Body of pancreas (tissue), 4 donors: Measurements from ENCODE around the gene NT5C. TPM values are rescaled to one million over a fixed set of nuclear protein-coding genes. Genes with fewer than 3 reads are reported as not detected.

Experiments used
- ATAC-seq: fragments of 150-250 bp; one replicate; pipeline ENCODE4 v1.9.1; 2016
- DNase-seq, 4 donors: peaks; one replicate each; pipeline ENCODE4 v3.0.0-alpha.2; 2019
- H3K27ac ChIP-seq, 4 donors: fragments of 200-600 bp; sonication (generic); 1 replicate in 3 of 4; 2 replicates in 1 of 4; pipeline versions ENCODE4 v1.5.1 to v1.6.1; 2016 to 2019; ENCODE audit warnings: mild to moderate bottlenecking in 1 of 4, mixed read lengths in 1 of 4, moderate library complexity in 1 of 4
- H3K27me3 ChIP-seq, 2 donors: fragments of 200-600 bp; sonication (generic); one replicate each; pipeline ENCODE4 v1.6.0; 2016; ENCODE audit warnings: mild to moderate bottlenecking in 1 of 2
- H3K36me3 ChIP-seq, 2 donors: fragments of 200-600 bp; sonication (generic); replicated peaks in 1 of 2; 2 replicates each; pipeline ENCODE4 v1.5.1; 2016; ENCODE audit warnings: low read depth in 2 of 2; ENCODE audit not compliant: insufficient read depth in 1 of 2
- H3K4me1 ChIP-seq: fragments of 200-600 bp; sonication (generic); one replicate; pipeline ENCODE4 v1.6.0; 2016
- H3K4me3 ChIP-seq, 2 donors: fragments of 200-600 bp; sonication (generic); 1 replicate in 1 of 2; 2 replicates in 1 of 2; pipeline ENCODE4 v1.5.1; 2016 to 2019
- H3K9me3 ChIP-seq, 3 donors: fragments of 200-600 bp; sonication (generic); 1 replicate in 2 of 3; 2 replicates in 1 of 3; pipeline ENCODE4 v1.5.1; 2016
- CTCF ChIP-seq, 7 experiments: fragments of 450-650 bp in 4 of 7; fragments of 200-600 bp in 3 of 7; sonication (generic) in 3 of 7; IDR thresholded peaks; one replicate each; pipeline ENCODE4 v1.5.1; 2016 to 2019; ENCODE audit warnings: antibody characterized with exemption in 7 of 7
- POLR2A ChIP-seq, 3 donors: fragments of 450-650 bp; IDR thresholded peaks; one replicate each; pipeline ENCODE4 v1.6.1; 2016; ENCODE audit warnings: antibody characterized with exemption in 3 of 3, mild to moderate bottlenecking in 2 of 3
- WGBS, 2 donors: methylation state at CpG; one replicate each; pipeline ENCODE4 v1.1.5; 2017; 5-methylcytosine and 5-hydroxymethylcytosine counted together
- intact Hi-C: fragments of 100-400 bp; cut with DNase I; formaldehyde crosslinking; loops from one replicate; pipeline ENCODE4 v1.15.1; 2023
- total RNA-seq, 2 donors: library from RNA; depleted of rRNA; stranded (reverse); fragments of >200 nt; gene quantifications; one replicate each; pipeline ENCODE4 v1.1.0, GENCODE V29; 2016

NT5C gene
- total RNA-seq, 2 donors from 2014 or later = 69.9 to 71.3 TPM

- 87 to 96% methylated on average over 8 of the region's 8 CpGs for WGBS, 2 donors
- ATAC-seq = no peak
- TF ChIP-seq POLR2A (IDR thresholded peaks at IDR 0.05) (no peak), CTCF (IDR thresholded peaks at IDR 0.05) (no peak)
- H3K4me3 ChIP-seq = no peak overlapping the region
- no peak overlapping the region for H3K27ac ChIP-seq
- no peak for DNase-seq
- no peaks in the 10 kb centered on the region for H3K27me3 ChIP-seq
- H3K4me1 ChIP-seq = peaks cover 23% of the 10 kb centered on the region
- H3K9me3 ChIP-seq = no peaks in the 10 kb centered on the region
- H3K36me3 ChIP-seq = no peaks in the 10 kb centered on the region
- intact Hi-C loops = no loop called here
Observed at GRCh38 chr17:75126954-75127353, 4.6 kb downstream of the NT5C start.

- 67 to 70% methylated on average over 3 of the region's 3 CpGs for WGBS, 2 donors
- intact Hi-C loops = no loop called here
- peaks cover 19% of the 10 kb centered on the region for H3K4me1 ChIP-seq
Observed at GRCh38 chr17:75125984-75126383, 5.6 kb downstream of the NT5C start.

GRCh38 chr17:75124819-75125162 lies 6.8 kb downstream of the NT5C start:
- DNase-seq (no peak), ATAC-seq (no peak)
- Histone ChIP-seq H3K36me3 (no peaks in the 10 kb centered on the region), H3K4me1 (peaks cover 9% of the 10 kb centered on the region), H3K27ac (no peak overlapping the region), H3K27me3 (no peaks in the 10 kb centered on the region), H3K4me3 (no peak overlapping the region), H3K9me3 (no peaks in the 10 kb centered on the region)
- TF ChIP-seq POLR2A (IDR thresholded peaks at IDR 0.05) = no peak
- no peak for TF ChIP-seq CTCF (IDR thresholded peaks at IDR 0.05)
- WGBS, 2 donors = 93% methylated on average over 4 of the region's 4 CpGs; no CpG with 5 or more reads in 1 of the 2 donors
- intact Hi-C loops = no loop called here

More at GRCh38 chr17:75125984-75126383, 5.6 kb downstream of the NT5C start:
- DNase-seq (no peak), ATAC-seq (no peak)
- H3K27ac ChIP-seq = no peak overlapping the region
- TF ChIP-seq CTCF (IDR thresholded peaks at IDR 0.05) (no peak), POLR2A (IDR thresholded peaks at IDR 0.05) (no peak)
- no peaks in the 10 kb centered on the region for H3K36me3 ChIP-seq
- H3K9me3 ChIP-seq = no peaks in the 10 kb centered on the region
- no peaks in the 10 kb centered on the region for H3K27me3 ChIP-seq
- no peak overlapping the region for H3K4me3 ChIP-seq

- peaks cover 9% of the 10 kb centered on the region for H3K4me1 ChIP-seq
- H3K4me3 ChIP-seq = no peak overlapping the region
- H3K27ac ChIP-seq = no peak overlapping the region
- WGBS, 2 donors = 73 to 88% methylated on average over 6 to 19 of the region's 19 CpGs
- H3K27me3 ChIP-seq = no peaks in the 10 kb centered on the region
- H3K36me3 ChIP-seq = no peaks in the 10 kb centered on the region
- ATAC-seq (peak; percentile 70), DNase-seq (peak; percentile 28 to 81 (median 50))
- TF ChIP-seq POLR2A (IDR thresholded peaks at IDR 0.05) (no peak), CTCF (IDR thresholded peaks at IDR 0.05) (no peak)
- intact Hi-C loops = no loop called here
- H3K9me3 ChIP-seq = no peaks in the 10 kb centered on the region
Observed at GRCh38 chr17:75124041-75124818, 7.3 kb downstream of the NT5C start.

GRCh38 chr17:75118307-75118706 lies 13.2 kb downstream of the NT5C start:
- ATAC-seq = no peak
- intact Hi-C loops = loop anchor here (10.0 kb wide), 1 partner anchor 86 kb away; the partner anchor contains the start of gene NUP85

More at GRCh38 chr17:75118307-75118706, 13.2 kb downstream of the NT5C start:
- H3K36me3 ChIP-seq = no peaks in the 10 kb centered on the region
- WGBS, 2 donors = 89 to 93% methylated on average over 14 of the region's 14 CpGs
- H3K4me3 ChIP-seq = no peak overlapping the region
- no peaks in the 10 kb centered on the region for H3K9me3 ChIP-seq
- H3K4me1 ChIP-seq = peaks cover 13% of the 10 kb centered on the region
- no peak overlapping the region for H3K27ac ChIP-seq
- no peak for DNase-seq
- no peaks in the 10 kb centered on the region for H3K27me3 ChIP-seq
- TF ChIP-seq POLR2A (IDR thresholded peaks at IDR 0.05) (no peak), CTCF (IDR thresholded peaks at IDR 0.05) (no peak)
